Neutrophil (primary cell): ENCODE data around the gene SLC14A1.

Experiments used
- H3K27ac ChIP-seq: fragments of 200-600 bp; sonication (generic); 2 replicates; pipeline ENCODE4 v1.5.1; 2016; ENCODE audit warnings: mild to moderate bottlenecking, moderate library complexity
- H3K27me3 ChIP-seq: fragments of 200-600 bp; sonication (generic); 2 replicates; pipeline ENCODE4 v1.6.0; 2016; ENCODE audit warnings: mild to moderate bottlenecking
- H3K36me3 ChIP-seq: fragments of 200-600 bp; sonication (generic); 2 replicates; pipeline ENCODE4 v1.5.1; 2017
- H3K4me1 ChIP-seq, 2 experiments: fragments of 200-600 bp in 1 of 2; sonication (generic) in 1 of 2; 1 replicate in 1 of 2; 2 replicates in 1 of 2; pipeline versions ENCODE4 v1.5.1 to v1.6.1; 2013 to 2016; ENCODE audit warnings: low read depth in 1 of 2, low read length in 1 of 2, mild to moderate bottlenecking in 1 of 2, moderate library complexity in 1 of 2; ENCODE audit not compliant: control insufficient read depth in 1 of 2, insufficient read depth in 1 of 2
- H3K4me3 ChIP-seq, 2 experiments: fragments of 200-600 bp in 1 of 2; sonication (generic) in 1 of 2; 1 replicate in 1 of 2; 2 replicates in 1 of 2; pipeline ENCODE4 v1.5.1; 2013 to 2016; ENCODE audit warnings: low read depth in 1 of 2, low read length in 1 of 2, mild to moderate bottlenecking in 1 of 2, moderate library complexity in 1 of 2
- H3K9me3 ChIP-seq: fragments of 200-600 bp; sonication (generic); 2 replicates; pipeline ENCODE4 v1.5.1; 2016
- TF ChIP-seq, protein P1 (sequence below): fragments of 200-600 bp; sonication (generic); IDR thresholded peaks from 2 replicates; pipeline ENCODE4 v1.5.1; 2016; ENCODE audit warnings: antibody characterized with exemption

Gene SLC14A1

DNA sequence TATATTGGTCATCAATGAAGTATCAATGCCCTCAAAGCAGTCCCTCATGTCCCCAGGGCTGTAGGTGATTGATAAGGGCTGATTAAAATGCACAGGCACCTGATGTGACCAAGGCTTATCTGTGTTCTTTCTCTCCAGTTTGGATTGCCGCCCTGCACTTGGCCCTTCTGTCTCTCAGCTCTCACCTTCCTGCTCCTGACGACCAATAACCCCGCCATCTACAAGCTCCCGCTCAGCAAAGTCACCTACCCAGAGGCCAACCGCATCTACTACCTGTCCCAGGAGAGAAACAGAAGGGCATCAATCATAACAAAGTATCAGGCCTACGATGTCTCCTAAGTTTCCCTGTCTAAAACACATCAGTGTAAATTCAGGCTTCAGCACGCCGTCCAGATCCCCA, 41.8 kb upstream of the SLC14A1 start:
- Histone ChIP-seq H3K27me3 (no peaks in the 10 kb centered on the region), H3K4me3 (no peak overlapping the region), H3K36me3 (no peaks in the 10 kb centered on the region), H3K27ac (peak overlapping the region; percentile 77), H3K4me1 (peaks cover 43 to 51% of the 10 kb centered on the region in 2 experiments), H3K9me3 (no peaks in the 10 kb centered on the region)
- TF ChIP-seq, protein P1, sequence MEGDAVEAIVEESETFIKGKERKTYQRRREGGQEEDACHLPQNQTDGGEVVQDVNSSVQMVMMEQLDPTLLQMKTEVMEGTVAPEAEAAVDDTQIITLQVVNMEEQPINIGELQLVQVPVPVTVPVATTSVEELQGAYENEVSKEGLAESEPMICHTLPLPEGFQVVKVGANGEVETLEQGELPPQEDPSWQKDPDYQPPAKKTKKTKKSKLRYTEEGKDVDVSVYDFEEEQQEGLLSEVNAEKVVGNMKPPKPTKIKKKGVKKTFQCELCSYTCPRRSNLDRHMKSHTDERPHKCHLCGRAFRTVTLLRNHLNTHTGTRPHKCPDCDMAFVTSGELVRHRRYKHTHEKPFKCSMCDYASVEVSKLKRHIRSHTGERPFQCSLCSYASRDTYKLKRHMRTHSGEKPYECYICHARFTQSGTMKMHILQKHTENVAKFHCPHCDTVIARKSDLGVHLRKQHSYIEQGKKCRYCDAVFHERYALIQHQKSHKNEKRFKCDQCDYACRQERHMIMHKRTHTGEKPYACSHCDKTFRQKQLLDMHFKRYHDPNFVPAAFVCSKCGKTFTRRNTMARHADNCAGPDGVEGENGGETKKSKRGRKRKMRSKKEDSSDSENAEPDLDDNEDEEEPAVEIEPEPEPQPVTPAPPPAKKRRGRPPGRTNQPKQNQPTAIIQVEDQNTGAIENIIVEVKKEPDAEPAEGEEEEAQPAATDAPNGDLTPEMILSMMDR = no peak

GRCh38 chr18:45684341-45685115, 39.5 kb upstream of the SLC14A1 start:
- peaks cover 61 to 71% of the 10 kb centered on the region in 2 experiments for H3K4me1 ChIP-seq
- no peaks in the 10 kb centered on the region for H3K36me3 ChIP-seq
- TF ChIP-seq, protein P1 = no peak
- H3K4me3 ChIP-seq = no peak overlapping the region
- H3K27ac ChIP-seq = peak overlapping the region; percentile 77
- no peaks in the 10 kb centered on the region for H3K9me3 ChIP-seq
- no peaks in the 10 kb centered on the region for H3K27me3 ChIP-seq

DNA sequence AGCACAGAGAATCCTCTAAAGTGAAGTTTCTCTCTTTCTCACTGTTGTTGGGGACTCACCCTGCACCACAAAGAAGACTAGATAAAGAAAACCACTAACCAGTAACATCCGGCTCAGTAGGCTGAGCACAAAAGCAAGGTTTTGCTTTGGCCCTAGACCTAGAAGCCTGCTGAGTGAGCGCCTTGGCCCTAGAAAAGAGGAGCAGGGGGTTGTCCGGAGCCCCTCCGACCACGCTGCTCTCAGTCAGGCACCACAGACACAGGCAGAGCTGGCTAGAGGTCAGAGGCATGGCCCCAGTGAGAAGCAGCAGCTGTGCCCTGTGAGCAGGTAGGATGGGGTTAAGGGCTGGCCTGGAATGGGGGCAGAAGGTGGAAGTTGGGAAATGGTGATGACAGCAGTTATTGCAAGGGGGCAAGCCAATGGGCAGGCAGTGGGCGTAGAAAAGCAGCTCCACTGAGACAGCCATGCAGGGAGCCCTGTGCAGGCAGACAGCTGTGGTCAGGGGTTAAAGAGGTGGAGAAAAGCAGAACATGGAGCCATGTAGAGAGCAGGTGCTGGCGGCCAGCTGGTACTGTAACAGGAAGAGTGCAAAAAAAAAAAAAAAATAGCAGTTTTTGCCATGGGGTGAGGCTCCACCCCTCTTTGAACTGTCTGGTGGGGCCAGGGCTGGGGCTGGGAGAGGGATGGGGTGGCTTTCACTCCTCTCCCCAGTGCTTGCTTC, 36.9 kb upstream of the SLC14A1 start:
- H3K9me3 ChIP-seq = no peaks in the 10 kb centered on the region
- H3K4me1 ChIP-seq = peaks cover 60 to 71% of the 10 kb centered on the region in 2 experiments
- H3K4me3 ChIP-seq = no peak overlapping the region
- H3K27ac ChIP-seq = peak overlapping the region; percentile 80
- no peaks in the 10 kb centered on the region for H3K36me3 ChIP-seq
- no peaks in the 10 kb centered on the region for H3K27me3 ChIP-seq
- TF ChIP-seq, protein P1 = no peak

DNA sequence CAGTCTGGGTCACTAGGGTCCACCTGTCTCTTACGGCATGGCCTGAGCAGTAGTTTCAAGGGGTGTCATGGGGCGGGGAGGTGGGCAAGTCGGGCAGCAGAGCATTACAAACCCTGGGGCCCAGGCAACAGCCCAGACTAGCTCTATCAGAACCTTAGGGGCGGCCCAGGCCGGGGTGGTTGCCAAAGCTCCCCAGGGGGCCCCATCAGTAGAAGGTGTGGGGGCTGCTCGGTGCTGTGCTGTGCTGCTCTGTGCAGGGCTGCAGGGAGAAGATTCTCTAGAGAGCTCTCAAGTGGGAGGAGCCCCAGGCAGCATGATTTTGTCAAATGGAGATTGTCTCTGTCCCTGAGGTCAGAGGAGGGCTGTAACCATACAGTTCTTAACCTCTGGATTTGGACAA, 36.4 kb upstream of the SLC14A1 start:
- no peak overlapping the region for H3K4me3 ChIP-seq
- TF ChIP-seq, protein P1 = no peak
- H3K4me1 ChIP-seq = peaks cover 55 to 66% of the 10 kb centered on the region in 2 experiments
- H3K9me3 ChIP-seq = no peaks in the 10 kb centered on the region
- H3K36me3 ChIP-seq = no peaks in the 10 kb centered on the region
- H3K27ac ChIP-seq = peak overlapping the region; percentile 80
- H3K27me3 ChIP-seq = no peaks in the 10 kb centered on the region

DNA sequence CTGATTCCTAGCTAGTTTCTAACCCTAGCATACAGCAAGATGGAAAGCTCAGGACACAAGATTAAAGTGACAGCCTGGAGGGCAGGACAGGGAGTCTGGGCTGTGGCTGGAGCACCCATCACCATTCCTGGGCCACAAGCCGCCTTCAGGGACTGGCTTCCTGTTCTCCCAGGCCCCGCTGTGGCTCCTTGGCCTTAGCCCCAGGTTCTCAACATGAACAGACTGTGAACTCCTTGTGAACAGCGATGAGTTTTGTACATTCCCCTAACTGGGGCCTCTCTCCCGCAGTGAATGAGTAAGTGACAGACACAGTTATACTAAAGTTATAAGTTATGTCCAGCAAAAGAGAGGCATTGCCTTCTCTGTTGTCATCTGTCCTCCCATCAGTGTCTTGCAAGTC, 35.9 kb upstream of the SLC14A1 start:
- H3K4me3 ChIP-seq = no peak overlapping the region
- TF ChIP-seq, protein P1 = no peak
- no peaks in the 10 kb centered on the region for H3K27me3 ChIP-seq
- no peaks in the 10 kb centered on the region for H3K9me3 ChIP-seq
- H3K27ac ChIP-seq = peak overlapping the region; percentile 80
- H3K36me3 ChIP-seq = no peaks in the 10 kb centered on the region
- peaks cover 50 to 61% of the 10 kb centered on the region in 2 experiments for H3K4me1 ChIP-seq
